SK-N-MC (cell line): ENCODE results near the gene CTTNBP2NL.

ENCODE experiments used
- EZH2 ChIP-seq: fragments of 200-600 bp; sonication (generic); IDR thresholded peaks from one replicate; pipeline ENCODE4 v1.6.1; 2017; ENCODE audit warnings: antibody characterized with exemption
- POLR2AphosphoS5 ChIP-seq: IDR thresholded peaks from 2 replicates; pipeline ENCODE4 v1.6.1; 2012; ENCODE audit warnings: mild to moderate bottlenecking, low read depth, low read length, borderline replicate concordance

GRCh38 chr1:112387807-112388206 is 8.2 kb upstream of the CTTNBP2NL start:
- TF ChIP-seq POLR2AphosphoS5 (no peak), EZH2 (no peak)
